LNCaP clone FGC (cell line): ENCODE data around the gene ATE1.

Experiments
- DNase-seq: peaks from one replicate; pipeline ENCODE4 v3.0.0-alpha.2; 2011; ENCODE audit warnings: low read depth
- H3K4me3 ChIP-seq: 2 replicates; pipeline ENCODE4 v1.5.1; 2011; ENCODE audit warnings: mild to moderate bottlenecking, low read depth, low read length, control low read depth
- CTCF ChIP-seq: IDR thresholded peaks from 2 replicates; pipeline ENCODE4 v1.5.1; 2012; ENCODE audit warnings: mild to moderate bottlenecking; ENCODE audit not compliant: control insufficient read depth, insufficient read depth; ENCODE audit errors: extremely low read depth

Gene ATE1

DNA sequence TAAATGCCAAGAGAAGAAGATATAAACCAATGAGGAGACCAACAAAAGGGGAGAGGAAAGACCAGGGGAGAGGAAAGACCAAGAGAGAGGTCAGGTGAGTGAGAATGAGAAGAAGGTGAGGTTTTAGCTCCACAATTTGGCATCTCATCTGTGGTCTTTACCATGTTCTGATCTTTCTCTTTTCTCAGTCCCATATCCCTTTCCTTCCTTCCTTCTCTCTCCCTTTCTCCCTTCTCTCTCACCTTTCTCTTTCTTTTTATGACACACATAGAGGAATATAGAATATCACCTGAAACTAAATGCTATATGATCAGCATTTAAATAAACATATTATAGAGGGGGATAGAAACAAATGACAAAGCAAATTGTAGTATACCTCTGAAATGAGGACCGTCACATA lies 57.4 kb downstream of the ATE1 start:
- H3K4me3 ChIP-seq, result no peak overlapping the region
- no peak for TF ChIP-seq CTCF
- no peak for DNase-seq

- H3K4me3 ChIP-seq, result no peak overlapping the region
- no peak for DNase-seq
- no peak for TF ChIP-seq CTCF
Observed at GRCh38 chr10:121865554-121865953, 62.3 kb downstream of the ATE1 start.

DNA sequence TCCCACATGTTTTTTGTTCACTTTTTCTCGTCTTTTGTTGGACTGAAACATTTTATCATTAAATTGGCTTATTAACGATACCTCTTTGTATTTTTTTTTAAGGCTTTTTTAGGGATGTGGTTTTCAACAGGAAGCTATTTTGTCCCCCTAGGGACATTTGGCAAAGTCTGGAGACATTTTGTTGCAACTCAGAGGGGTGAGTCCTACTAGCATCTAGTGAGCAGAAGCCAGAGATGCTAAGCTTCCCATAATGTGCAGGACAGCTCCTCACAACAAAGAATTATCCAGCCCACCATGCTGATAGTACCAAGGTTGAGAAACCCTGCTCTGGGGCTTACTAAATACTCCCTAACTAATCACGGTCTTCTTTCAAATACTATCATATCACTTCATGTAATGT lies 63.2 kb downstream of the ATE1 start:
- no peak for TF ChIP-seq CTCF
- no peak overlapping the region for H3K4me3 ChIP-seq
- DNase-seq, result no peak

DNA sequence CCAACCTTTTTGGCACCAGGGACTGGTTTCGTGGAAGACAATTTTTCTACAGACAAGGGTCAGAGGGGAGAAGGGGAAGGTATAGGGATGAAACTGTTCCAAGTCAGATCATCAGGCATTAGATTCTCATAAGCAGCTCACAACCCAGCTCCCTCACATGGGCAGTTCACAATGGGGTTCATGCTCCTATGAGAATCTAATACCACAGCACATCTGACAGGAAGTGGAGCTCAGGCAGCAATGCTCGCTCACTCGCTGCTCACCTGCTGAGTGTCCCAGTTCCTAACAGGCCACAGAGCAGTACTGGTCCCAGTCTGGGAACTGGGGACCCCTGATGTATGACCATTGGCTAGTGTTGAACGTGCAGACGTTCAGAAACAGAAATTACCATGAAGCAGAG lies 63.7 kb downstream of the ATE1 start:
- TF ChIP-seq CTCF, result no peak
- H3K4me3 ChIP-seq, result no peak overlapping the region
- no peak for DNase-seq

DNA sequence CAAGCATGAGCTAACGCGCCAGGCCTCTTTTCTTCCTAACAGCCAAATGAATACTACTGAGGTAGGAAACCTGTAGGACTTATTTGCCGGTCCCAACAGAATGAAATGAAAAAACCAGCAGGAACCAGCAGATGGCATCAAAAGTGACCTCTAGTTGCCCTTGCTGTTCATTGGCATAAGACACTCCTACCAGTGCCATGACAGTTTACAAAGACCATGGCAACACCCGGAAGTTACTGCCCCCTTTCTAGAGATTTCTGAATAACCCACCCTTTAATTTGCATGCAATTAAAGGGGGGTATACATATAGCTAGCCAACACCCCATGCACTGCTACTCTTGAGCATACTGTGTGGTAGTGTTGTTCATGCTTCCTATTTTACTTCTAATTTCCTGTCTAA lies 65.2 kb downstream of the ATE1 start:
- TF ChIP-seq CTCF, result no peak
- DNase-seq, result no peak
- H3K4me3 ChIP-seq, result no peak overlapping the region

DNA sequence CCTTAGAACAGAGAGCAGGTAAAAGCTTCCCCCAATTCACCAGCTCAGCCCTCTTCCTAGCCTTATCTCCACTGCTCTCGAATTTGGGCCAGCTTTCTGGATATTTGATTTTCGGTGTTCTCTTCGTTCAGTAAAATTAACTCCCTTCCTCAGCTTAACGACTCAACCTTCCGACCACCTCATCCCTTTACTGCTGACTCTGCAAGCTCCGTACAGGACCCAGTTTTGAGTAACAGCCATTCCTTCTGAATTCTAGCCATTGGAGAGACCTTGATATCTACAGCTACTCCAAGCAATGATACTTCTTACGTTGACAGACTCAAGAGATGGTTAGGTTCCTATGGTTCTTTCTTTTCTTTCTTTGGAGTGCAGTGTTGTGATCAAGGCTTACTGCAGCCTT lies 65.8 kb downstream of the ATE1 start:
- H3K4me3 ChIP-seq, result no peak overlapping the region
- TF ChIP-seq CTCF, result no peak
- no peak for DNase-seq

GRCh38 chr10:121860810-121861209 lies 67.0 kb downstream of the ATE1 start:
- TF ChIP-seq CTCF, result no peak
- DNase-seq, result no peak
- H3K4me3 ChIP-seq, result no peak overlapping the region
